CD4-positive, alpha-beta T cell treated with Interleukin-15 for 4 hours (primary cell): Measurements from ENCODE around the gene GCAT.

Experiments
- DNase-seq: peaks from one replicate; pipeline ENCODE4 v3.0.0-alpha.2; 2020; ENCODE audit warnings: low spot score

Gene GCAT

DNA sequence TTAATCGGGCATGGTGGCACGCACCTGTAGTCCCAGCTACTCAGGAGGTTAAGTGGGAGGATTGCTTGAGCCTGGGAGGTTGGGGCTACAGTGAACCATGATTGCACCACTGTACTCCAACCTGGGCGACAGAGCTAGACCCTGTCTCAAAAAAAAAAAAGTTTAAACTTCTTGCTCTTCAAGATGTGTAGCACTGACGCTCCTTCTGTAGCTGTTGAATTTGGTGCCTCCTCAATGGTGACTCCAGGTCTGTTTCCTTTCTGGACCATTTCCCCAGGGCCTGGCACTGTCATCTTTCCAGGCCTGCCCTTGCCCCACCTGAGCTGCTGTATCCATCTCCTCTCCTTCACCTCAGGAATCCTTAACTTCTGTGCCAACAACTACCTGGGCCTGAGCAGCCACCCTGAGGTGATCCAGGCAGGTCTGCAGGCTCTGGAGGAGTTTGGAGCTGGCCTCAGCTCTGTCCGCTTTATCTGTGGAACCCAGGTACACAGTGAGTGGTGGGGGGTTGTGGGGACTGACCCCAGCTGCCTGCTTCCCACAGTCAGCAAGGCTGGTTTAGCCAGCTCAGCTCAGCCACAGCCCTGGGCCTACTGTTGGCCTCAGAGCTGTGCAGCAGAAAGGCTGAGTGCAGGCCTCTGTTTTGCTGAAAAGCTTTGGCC, 2.1 kb downstream of the GCAT start:
- no peak for DNase-seq

DNA sequence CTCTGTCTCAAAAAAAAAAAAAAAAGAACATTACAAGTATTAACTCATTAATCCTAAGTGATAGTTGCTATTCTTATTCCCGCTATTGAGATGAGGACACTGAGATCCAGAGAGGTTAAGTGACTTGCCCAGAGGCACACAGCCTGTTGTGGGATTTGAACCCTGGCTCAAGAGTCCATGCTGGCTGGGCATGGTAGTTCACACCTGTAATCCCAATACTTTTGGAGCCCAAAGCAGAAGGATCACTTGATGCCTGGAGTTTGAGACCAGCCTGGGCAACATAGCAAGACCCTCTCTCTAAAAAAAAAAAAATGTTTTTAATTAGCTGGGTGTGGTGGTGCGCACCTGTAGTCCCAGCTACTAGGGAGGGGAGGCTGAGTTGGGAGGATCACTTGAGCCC, 4.1 kb downstream of the GCAT start:
- no peak for DNase-seq

- no peak for DNase-seq
These were observed 5.3 kb downstream of the GCAT start for GRCh38 chr22:37812869-37813678.

DNA sequence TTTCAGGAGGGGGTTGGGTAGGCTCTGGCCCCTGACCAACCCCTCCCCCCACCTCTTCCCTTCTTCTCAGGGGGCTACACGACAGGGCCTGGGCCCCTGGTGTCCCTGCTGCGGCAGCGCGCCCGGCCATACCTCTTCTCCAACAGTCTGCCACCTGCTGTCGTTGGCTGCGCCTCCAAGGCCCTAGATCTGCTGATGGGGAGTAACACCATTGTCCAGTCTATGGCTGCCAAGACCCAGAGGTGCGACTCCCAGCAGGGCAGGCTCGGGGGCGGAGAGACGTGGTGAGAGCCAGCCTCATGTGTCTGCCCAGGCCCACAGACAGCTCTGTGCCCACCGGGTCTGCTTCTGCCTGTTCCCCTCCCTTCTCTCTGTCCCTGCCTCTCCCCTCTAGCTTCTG, 7.9 kb downstream of the GCAT start:
- no peak for DNase-seq

DNA sequence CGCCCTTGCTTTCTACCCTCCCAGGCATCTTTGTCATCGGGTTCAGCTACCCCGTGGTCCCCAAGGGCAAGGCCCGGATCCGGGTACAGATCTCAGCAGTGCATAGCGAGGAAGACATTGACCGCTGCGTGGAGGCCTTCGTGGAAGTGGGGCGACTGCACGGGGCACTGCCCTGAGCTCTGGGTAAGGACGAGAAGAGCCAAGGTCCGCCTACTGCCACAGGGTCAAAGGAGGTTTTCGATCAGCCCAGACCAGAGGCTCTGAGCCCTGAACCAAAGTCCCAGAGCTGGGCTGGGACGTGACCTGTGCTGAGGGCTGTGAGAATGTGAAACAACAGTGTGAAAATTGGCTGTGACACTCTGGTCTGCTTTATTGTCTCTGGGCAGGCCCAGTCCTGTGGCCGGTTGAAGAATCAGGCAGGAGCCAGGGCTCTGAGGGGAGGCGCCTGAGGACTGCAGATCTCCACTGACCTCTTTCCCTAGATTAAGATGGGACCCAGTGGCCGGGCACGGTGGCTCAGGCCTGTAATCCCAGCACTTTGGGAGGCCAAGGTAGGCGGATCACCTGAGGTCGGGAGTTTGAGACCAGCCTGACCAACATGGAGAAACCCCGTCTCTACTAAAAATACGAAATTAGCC, 8.9 kb downstream of the GCAT start:
- DNase-seq, result no peak

DNA sequence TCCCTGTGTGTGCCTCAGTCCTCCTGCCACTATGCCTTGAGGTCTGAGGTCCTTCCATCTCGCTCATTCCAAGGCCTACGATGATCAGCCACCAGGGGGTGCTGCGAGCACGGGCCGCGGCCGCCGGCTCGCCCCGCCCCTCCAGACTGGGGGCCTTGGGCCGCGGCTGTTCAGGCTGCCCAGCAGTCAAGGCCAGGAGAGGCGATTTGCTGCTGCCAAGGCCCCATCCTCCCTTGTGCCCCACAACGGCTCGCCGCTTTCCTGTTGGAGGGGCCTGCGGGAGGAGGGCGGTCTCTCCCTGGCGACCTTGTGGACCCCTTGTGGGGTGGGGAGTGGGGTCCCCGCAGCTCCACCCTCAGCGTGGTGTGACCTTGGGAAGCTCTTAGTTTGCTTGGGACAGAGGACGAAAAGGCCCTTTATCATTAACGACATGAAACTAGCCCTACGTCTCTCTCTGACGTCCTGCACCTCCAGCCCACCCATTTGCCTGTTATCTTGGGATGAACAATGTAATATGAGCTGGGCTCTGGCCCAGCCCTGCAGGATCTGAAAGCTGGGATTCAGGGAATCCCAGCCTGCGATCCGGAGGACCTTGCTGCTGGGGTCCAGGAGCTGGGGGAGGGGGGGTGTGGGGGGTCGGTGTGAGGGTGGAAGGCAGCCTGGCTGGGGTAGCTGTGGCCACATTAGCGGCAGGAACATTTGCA, 10.1 kb downstream of the GCAT start:
- DNase-seq, result peak; percentile 82

DNA sequence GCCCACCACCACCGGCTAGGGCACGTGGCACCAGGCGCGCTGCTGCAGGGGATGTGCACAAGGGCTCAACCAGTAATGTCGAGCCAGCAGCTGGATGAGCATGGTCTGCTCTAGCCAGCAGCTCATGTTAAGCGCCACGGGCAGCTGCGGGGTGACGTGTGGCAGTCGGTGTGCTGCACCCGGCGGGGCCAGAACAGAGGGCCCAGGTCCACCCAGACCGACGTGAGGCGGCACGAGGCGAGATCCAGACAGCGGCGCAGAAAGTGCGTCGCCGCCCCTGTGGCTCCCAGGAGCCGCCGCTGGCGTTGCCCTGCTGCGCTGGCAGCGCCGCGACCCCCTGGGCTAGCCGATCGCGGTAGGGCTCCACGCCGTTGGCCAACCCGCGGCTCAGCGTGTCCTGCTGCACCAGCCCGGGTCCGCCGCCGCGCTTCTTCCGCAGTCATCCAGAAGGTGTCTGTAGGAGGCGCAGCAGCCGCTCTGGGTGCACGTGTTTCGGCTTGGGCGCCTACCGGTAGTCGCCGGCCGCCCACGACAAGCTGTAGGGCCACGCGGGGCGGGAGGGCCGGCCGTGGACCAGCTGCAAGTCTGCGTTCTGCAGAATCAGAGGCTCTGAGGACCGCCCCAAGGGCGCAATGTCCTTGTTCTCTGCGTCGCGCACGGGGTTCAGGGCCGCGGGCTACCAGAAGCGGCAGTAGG, 10.8 kb downstream of the GCAT start:
- peak; percentile 56 for DNase-seq

DNA sequence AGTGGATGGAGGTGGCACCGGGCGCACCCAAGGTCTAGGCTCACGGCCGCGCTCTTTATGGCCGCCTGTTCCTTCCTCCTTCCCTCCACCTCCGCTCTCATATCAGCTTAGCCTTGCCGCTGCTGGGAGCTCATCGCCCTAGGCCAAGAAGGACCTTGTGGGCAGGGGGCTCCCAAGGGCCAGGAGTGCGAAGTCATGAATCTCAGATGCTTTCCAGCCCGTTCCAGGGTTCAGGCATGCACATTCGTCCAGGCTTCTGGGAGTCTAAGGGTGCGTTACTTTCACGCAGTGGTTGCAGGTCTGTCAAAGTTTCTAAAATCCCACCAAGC, 11.3 kb downstream of the GCAT start:
- DNase-seq, result no peak

- DNase-seq, result no peak
These were observed 12.6 kb downstream of the GCAT start for GRCh38 chr22:37820350-37820749.

GRCh38 chr22:37822079-37822833, 14.5 kb downstream of the GCAT start:
- DNase-seq, result no peak

DNA sequence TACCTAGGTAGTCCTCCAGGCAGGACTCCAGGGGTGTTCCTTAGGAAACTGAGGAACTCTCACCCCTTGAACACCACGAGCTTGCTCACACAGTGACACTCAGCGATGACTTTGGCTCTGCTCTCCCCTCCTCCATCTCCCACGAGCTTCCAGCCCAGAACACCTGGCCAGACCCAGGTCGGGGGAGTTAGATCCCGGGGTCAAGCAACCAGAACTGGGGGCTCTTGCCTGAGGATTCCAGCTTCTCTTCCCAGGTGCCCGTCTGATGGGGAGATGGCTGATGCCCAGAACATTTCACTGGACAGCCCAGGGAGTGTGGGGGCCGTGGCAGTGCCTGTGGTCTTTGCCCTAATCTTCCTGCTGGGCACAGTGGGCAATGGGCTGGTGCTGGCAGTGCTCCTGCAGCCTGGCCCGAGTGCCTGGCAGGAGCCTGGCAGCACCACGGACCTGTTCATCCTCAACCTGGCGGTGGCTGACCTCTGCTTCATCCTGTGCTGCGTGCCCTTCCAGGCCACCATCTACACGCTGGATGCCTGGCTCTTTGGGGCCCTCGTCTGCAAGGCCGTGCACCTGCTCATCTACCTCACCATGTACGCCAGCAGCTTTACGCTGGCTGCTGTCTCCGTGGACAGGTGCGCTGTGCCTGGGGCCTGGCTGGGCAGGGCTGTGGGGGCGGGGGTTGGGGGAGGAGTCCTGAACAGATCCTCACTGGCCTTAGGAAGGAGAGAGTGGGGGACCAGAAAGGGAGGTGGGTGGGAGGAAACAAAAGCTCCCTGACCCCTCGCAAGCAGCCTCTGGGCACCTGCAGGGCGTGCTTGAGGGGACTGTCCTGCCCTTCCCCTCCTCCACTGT, 15.6 kb downstream of the GCAT start, which contains the start of gene GALR3:
TSS of gene GALR3 (plus strand) at position 249 of the 852 bp plus-strand sequence. CDS start at position 274, 25 bp downstream.
- DNase-seq, result no peak

DNA sequence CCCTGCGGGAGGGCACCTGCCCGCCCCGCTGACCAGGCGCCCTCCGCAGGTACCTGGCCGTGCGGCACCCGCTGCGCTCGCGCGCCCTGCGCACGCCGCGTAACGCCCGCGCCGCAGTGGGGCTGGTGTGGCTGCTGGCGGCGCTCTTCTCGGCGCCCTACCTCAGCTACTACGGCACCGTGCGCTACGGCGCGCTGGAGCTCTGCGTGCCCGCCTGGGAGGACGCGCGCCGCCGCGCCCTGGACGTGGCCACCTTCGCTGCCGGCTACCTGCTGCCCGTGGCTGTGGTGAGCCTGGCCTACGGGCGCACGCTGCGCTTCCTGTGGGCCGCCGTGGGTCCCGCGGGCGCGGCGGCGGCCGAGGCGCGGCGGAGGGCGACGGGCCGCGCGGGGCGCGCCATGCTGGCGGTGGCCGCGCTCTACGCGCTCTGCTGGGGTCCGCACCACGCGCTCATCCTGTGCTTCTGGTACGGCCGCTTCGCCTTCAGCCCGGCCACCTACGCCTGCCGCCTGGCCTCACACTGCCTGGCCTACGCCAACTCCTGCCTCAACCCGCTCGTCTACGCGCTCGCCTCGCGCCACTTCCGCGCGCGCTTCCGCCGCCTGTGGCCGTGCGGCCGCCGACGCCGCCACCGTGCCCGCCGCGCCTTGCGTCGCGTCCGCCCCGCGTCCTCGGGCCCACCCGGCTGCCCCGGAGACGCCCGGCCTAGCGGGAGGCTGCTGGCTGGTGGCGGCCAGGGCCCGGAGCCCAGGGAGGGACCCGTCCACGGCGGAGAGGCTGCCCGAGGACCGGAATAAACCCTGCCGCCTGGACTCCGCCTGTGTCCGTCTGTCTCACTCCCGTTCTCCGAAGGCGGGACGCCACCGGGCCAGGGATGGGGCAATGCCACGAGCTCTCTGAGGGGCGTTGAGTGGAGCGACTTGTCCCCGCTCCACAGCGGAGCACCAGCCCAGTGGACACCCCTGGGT, 17.2 kb downstream of the GCAT start:
- no peak for DNase-seq

- no peak for DNase-seq
These were observed 19.3 kb downstream of the GCAT start for GRCh38 chr22:37827056-37827455.

DNA sequence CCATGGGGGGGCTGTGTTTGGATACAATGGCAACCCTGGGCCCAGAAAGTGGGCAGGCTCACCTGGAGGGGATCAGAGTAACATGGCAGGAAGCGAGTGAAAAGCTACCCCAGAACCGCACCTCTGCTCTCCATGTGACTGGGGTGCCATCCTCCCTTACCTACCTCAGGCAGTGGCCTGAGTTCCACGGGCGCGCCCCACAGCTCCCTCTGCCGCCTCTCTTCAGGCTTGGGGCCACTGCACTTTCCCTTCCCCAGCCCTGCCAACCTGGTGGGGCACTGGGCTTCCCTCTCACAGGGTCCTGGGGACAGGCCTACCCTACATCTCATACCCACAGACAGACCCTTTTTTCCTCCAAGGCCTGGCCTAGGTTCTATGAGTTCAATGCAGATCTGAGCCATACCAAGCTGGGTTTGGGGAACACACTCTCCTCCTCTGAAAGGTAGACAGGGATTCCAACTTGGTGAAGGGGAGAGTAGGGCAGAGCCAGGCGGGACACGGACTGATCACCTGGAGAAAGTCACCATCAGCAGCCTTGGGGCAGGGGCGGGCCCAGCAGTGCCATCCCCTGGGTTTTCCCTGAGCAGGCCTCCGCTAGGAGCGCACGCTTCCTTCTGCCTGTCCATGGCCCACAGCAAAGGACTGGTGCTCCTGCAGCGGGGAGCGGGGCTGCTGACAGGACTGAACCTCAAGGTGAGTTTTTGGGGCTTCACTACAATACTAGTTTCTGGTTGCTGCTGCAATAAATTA, 22.5 kb downstream of the GCAT start:
- no peak for DNase-seq

DNA sequence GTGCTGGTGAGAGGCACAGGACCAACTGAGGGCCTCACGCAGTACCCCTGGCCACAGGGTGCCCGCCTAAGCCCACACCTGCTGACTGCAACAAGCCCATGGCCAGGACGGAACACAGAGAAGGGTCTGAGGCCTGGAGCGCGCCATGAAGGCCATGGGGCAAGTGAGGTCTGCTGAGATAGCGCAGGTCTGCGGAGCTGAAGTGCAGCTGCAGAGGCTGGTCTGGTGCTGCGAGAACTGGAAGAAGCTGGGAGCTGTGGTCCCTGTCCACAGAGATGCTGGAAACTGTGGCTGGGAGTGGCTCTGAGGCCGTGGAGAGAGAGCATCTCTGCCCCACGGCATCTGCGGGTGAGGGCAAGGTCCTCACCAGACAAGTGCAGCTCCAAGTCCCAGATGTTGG, 23.7 kb downstream of the GCAT start:
- no peak for DNase-seq

DNA sequence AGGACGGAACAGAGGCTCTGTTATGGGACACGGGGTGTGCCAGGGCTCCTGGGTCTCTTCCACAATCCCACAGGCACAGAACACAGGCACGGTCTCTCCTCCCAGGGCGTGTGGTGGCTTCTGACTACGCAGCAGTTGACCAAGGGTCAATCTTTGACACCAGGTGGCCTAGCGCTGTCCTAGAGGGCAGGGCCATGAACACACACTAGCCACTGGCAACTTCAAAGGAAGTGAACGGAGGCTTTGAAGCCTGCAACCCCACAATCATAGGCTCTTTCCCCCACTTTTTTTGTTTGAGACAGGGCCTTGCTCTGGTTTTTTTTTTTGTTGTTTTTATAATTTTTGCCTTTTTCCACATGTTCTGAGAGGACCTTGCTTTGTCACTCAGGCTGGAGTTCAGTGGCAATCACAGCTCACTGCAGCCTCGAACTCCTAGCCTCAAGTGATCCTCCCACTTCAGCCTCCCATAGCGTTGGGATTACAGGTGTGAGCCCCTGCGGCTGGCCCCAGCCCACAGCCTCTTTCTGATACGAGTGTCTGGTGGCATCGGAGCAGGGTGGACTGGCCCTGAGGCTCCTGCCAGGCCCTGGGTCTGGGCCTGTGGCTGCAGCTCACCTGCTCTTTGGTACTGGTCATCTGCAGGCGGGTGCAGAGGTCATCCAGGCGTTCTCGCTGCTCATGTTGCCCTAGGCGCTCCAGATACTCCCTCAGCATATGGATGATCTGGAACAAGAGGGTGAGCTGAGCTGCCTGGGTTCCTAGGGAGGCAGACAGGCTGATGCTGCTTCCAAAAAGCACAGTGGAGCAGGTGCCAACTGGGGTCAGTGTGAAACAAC, 24.5 kb downstream of the GCAT start:
- no peak for DNase-seq

DNA sequence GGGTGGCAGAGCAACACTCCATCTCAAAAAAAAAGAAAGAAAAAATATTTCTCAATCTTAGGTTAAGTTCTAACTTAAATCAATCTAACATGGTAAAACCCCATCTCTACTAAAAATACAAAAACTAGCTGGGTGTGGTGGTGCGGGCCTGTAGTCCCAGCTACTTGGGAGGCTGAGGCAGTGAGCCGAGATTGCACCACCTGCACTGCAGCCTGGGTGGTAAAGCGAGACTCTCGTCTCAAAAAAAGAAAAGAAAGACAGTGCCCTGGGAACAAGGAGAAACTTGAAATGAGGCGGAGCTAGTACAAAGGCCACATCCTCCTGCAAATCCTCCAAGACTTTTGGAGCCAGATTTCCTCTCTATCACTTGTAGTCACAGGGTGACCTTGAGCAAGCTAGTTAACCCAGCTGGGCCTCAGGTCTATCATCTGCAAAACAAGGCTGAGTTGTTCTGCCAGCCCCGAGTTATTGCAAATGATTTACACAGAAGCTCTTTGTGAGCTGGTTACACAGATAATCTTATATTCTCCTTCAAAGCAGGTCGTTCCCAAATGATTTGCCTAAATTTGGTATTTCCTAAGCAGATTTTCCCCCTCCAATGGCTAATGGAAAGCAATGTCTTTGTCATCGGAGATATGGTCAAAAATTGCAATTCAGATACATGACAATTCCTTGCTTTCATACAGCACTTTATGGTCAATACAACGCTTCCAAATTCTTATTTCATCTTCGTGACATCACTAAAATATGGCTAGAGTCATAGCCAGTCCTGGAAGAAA, 34.5 kb downstream of the GCAT start:
- no peak for DNase-seq
